ENCODE results near the gene FAM181A.

GRCh38 chr14:93955850-93956481, 28.8 kb downstream of the FAM181A start:
- no peak for TF ChIP-seq GATA2 (IDR thresholded peaks at IDR 0.05; ENCODE audit: low read depth, low read length)
- no peak for TF ChIP-seq GATA3 (IDR thresholded peaks at IDR 0.05; ENCODE audit: low read depth, low read length)
